Sigmoid colon (tissue), 4 donors: ENCODE measurements around the gene MESP2.

Experiments used
- EP300 ChIP-seq, 4 donors: sonication (generic); formaldehyde crosslinking; IDR thresholded peaks; one replicate each; pipeline ENCODE4 v1.6.1; 2017; ENCODE audit warnings: antibody characterized with exemption in 4 of 4
- POLR2A ChIP-seq, 2 donors: fragments of 450-650 bp; IDR thresholded peaks; one replicate each; pipeline ENCODE4 v1.6.1; 2016; ENCODE audit warnings: antibody characterized with exemption in 2 of 2, mild to moderate bottlenecking in 2 of 2, moderate library complexity in 2 of 2

DNA sequence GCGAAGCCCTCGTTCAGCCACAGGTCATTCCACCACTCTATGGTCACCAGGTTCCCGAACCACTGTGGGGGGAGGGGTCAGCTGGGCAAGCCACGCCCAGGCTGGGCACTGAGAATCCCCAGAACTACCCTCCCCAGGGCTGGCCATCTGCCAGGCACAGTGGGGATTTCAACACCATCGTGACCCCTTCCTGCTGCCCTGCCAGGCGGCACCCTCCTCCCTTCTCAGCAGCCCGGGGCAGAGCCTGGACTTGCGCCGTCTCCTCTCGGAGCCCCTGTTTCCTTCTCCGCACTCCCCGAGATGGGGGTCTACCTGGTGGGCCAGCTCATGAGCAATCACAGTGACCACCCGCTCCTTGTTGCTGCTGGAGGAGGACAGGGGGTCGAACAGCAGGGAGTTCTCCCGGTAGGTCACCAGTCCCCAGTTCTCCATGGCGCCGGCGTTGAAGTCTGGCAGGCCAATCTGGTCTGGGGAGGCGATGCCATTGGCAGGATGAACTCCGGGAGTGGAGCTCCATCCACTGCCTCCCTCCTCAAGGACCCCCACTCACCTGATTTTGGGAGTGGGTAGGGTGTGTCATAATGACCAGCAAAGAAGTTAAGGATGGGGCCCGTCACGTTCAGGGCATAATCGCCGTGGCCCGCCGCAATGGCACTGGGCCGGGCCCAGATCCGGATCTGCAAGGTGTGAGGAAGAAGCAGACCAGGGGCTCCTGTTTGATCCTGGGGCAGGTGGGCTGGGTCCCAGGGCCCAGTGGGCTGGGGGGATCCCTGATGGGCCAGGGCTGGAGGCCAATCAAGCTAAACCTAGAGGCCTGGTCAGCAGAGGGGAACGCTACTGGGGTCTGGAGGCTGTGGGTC is 28.0 kb downstream of the MESP2 start:
- no peak for TF ChIP-seq POLR2A (IDR thresholded peaks at IDR 0.05)
- TF ChIP-seq EP300 (IDR thresholded peaks at IDR 0.05): no peak
